GM21717 (cell line): Measurements from ENCODE around the gene MAGI1.
"Not testable (repeated sequence)": the region's sequence is repeated elsewhere in the genome, so short reads cannot be mapped to it uniquely, and the experiment has no call there.

Experiments
- ATAC-seq: cut with Tn5 transposase; IDR thresholded peaks from one replicate; pipeline ENCODE4 v1.9.1; 2021; ENCODE audit warnings: mild to moderate bottlenecking, moderate library complexity; ENCODE audit not compliant: unreplicated experiment

Gene MAGI1

GRCh38 chr3:65879372-65879771 is 159.3 kb downstream of the MAGI1 start:
- ATAC-seq: no peak

- ATAC-seq: no peak
Measured at GRCh38 chr3:65878831-65879230, 159.9 kb downstream of the MAGI1 start.

GRCh38 chr3:65877160-65877559 is 161.6 kb downstream of the MAGI1 start:
- ATAC-seq: no peak

GRCh38 chr3:65876028-65876420 is 162.7 kb downstream of the MAGI1 start:
- no peak for ATAC-seq

GRCh38 chr3:65875393-65876027 is 163.2 kb downstream of the MAGI1 start:
- ATAC-seq: no peak

- no peak for ATAC-seq
Measured at GRCh38 chr3:65873869-65874268, 164.8 kb downstream of the MAGI1 start.

- no peak for ATAC-seq
Measured at GRCh38 chr3:65873028-65873427, 165.7 kb downstream of the MAGI1 start.

- ATAC-seq: no peak
Measured at GRCh38 chr3:65871305-65872141, 167.2 kb downstream of the MAGI1 start.

- no peak for ATAC-seq
Measured at GRCh38 chr3:65869798-65870197, 168.9 kb downstream of the MAGI1 start.

GRCh38 chr3:65867463-65868210 is 171.1 kb downstream of the MAGI1 start:
- no peak for ATAC-seq

- ATAC-seq: no peak
Measured at GRCh38 chr3:65864357-65864904, 174.3 kb downstream of the MAGI1 start.

GRCh38 chr3:65861718-65862117 is 177.0 kb downstream of the MAGI1 start:
- no peak for ATAC-seq

GRCh38 chr3:65859612-65860011 is 179.1 kb downstream of the MAGI1 start:
- ATAC-seq: not testable (repeated sequence)

- no peak for ATAC-seq
Measured at GRCh38 chr3:65858749-65859148, 180.0 kb downstream of the MAGI1 start.

- ATAC-seq: no peak
Measured at GRCh38 chr3:65857327-65857726, 181.4 kb downstream of the MAGI1 start.

- no peak for ATAC-seq
Measured at GRCh38 chr3:65856907-65857306, 181.8 kb downstream of the MAGI1 start.

- no peak for ATAC-seq
Measured at GRCh38 chr3:65855370-65856100, 183.2 kb downstream of the MAGI1 start.

- ATAC-seq: no peak
Measured at GRCh38 chr3:65854606-65855304, 184.0 kb downstream of the MAGI1 start.

- no peak for ATAC-seq
Measured at GRCh38 chr3:65851827-65852226, 186.9 kb downstream of the MAGI1 start.

- ATAC-seq: no peak
Measured at GRCh38 chr3:65850261-65850660, 188.5 kb downstream of the MAGI1 start.
